Karpas-422 (cell line): Measurements from ENCODE around the gene ABL2. TPM values are rescaled to one million over a fixed set of nuclear protein-coding genes. Genes with fewer than 3 reads are reported as not detected.

Experiments used
- DNase-seq: peaks from one replicate; pipeline ENCODE4 v3.0.0-alpha.2; 2015
- H2AFZ ChIP-seq: fragments of 200-600 bp; sonication (generic); 2 replicates; pipeline ENCODE4 v1.6.1; 2014; ENCODE audit warnings: antibody characterized with exemption, low read length, mixed read lengths
- H3K27ac ChIP-seq: fragments of 200-600 bp; sonication (generic); 2 replicates; pipeline ENCODE4 v1.5.1; 2014; ENCODE audit warnings: mild to moderate bottlenecking, low read length, moderate library complexity
- H3K27me3 ChIP-seq: fragments of 200-600 bp; sonication (generic); 2 replicates; pipeline ENCODE4 v1.6.1; 2014; ENCODE audit warnings: low read length, mixed read lengths
- H3K36me3 ChIP-seq: fragments of 200-600 bp; sonication (generic); 2 replicates; pipeline ENCODE4 v1.6.1; 2014; ENCODE audit warnings: low read length, mixed read lengths; ENCODE audit not compliant: insufficient read depth
- H3K4me1 ChIP-seq: fragments of 200-600 bp; sonication (generic); 2 replicates; pipeline ENCODE4 v1.6.1; 2014; ENCODE audit warnings: mild to moderate bottlenecking, low read length, mixed read lengths
- H3K4me2 ChIP-seq: fragments of 200-600 bp; sonication (generic); 2 replicates; pipeline ENCODE4 v1.6.1; 2014; ENCODE audit warnings: low read length, low read depth, mild to moderate bottlenecking; ENCODE audit not compliant: poor library complexity, severe bottlenecking
- H3K4me3 ChIP-seq: fragments of 200-600 bp; sonication (generic); 2 replicates; pipeline ENCODE4 v1.5.1; 2014; ENCODE audit warnings: mild to moderate bottlenecking, antibody characterized with exemption, low read length, mixed read lengths
- H3K79me2 ChIP-seq: fragments of 200-600 bp; sonication (generic); 2 replicates; pipeline ENCODE4 v1.6.1; 2014; ENCODE audit warnings: mild to moderate bottlenecking, low read length, mixed read lengths
- H3K9ac ChIP-seq: fragments of 200-600 bp; sonication (generic); 2 replicates; pipeline ENCODE4 v1.6.0; 2014; ENCODE audit warnings: low read length
- H3K9me2 ChIP-seq: fragments of 200-600 bp; sonication (generic), shearing (Covaris generic); replicated peaks from 2 replicates; pipeline ENCODE4 v1.6.0; 2014; ENCODE audit warnings: mild to moderate bottlenecking, low read length, moderate library complexity; ENCODE audit not compliant: insufficient read depth
- H3K9me3 ChIP-seq: fragments of 300-700, 200-600 bp; sonication (generic); 2 replicates; pipeline ENCODE4 v1.6.1; 2014; ENCODE audit warnings: low read length, mixed read lengths
- H4K20me1 ChIP-seq: fragments of 200-600 bp; sonication (generic); 2 replicates; pipeline ENCODE4 v1.6.1; 2014; ENCODE audit warnings: mild to moderate bottlenecking, antibody characterized with exemption, low read length, low read depth; ENCODE audit not compliant: insufficient read depth
- total RNA-seq: library from RNA; depleted of rRNA; stranded (reverse); fragments of >200 nt; shearing (Covaris generic); gene quantifications from 2 replicates; pipeline ENCODE4 v1.2.3, GENCODE V29; 2014; ENCODE audit warnings: low replicate concordance

ABL2 gene
- total RNA-seq, 1 experiment from 2014 or later, result 14.3 TPM

DNA sequence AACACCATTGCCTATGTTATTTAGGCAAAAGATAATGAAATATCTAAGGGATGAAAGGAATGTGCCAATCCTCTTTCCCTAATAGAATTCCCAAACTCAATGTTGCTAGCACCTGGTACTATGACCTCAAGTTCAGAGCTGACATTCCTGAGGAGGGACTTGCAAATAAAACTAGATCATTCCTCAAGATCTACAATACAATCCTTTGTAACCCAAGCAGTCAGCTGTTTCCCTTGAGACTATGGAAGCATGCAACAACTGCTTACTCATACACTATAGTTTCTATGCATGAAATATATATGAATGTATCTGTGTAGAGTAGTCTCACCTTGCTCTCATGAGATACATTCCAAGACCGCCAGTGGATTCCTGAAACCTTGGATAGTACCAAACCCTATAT, 65.0 kb downstream of the ABL2 start:
- no peak overlapping the region for H3K27ac ChIP-seq
- peak; percentile 35 for DNase-seq
- no peak overlapping the region for H3K9ac ChIP-seq
- no peaks in the 10 kb centered on the region for H3K27me3 ChIP-seq
- no peaks in the 10 kb centered on the region for H3K9me2 ChIP-seq
- H3K4me2 ChIP-seq, result no peak overlapping the region
- no peak overlapping the region for H3K4me3 ChIP-seq
- H3K36me3 ChIP-seq, result no peaks in the 10 kb centered on the region
- H3K4me1 ChIP-seq, result peaks cover 53% of the 10 kb centered on the region
- H3K79me2 ChIP-seq, result peaks cover 83% of the 10 kb centered on the region
- H2AFZ ChIP-seq, result no peak overlapping the region
- no peaks in the 10 kb centered on the region for H3K9me3 ChIP-seq
- H4K20me1 ChIP-seq, result peaks cover 3% of the 10 kb centered on the region; the same call in 1 of the 2 replicates

DNA sequence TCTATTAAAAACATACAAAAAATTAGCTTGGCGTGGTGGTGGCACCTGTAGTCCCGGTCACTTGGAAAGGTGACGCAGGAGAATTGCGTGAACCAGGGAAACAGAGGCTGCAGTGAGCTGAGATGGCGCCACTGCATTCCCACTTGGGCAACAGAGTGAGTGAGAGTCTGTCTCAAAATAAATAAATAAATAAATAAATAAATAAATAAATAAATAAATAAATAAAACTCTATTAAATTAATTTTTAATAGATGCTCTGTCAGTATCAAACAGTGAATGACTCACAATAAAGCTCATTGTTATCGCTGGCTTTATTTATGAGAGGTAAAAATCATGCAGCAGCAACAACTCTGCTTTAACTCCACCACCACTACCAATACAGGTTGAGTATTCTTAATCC, 72.8 kb downstream of the ABL2 start:
- Histone ChIP-seq H3K27me3 (no peaks in the 10 kb centered on the region), H3K9ac (no peak overlapping the region), H3K36me3 (no peaks in the 10 kb centered on the region), H3K27ac (no peak overlapping the region), H3K9me3 (no peaks in the 10 kb centered on the region), H2AFZ (no peak overlapping the region), H3K4me2 (no peak overlapping the region), H4K20me1 (no peaks in the 10 kb centered on the region), H3K4me1 (peaks cover 30% of the 10 kb centered on the region), H3K4me3 (no peak overlapping the region), H3K9me2 (no peaks in the 10 kb centered on the region), H3K79me2 (peaks cover 86% of the 10 kb centered on the region)
- DNase-seq, result peak; percentile 34

DNA sequence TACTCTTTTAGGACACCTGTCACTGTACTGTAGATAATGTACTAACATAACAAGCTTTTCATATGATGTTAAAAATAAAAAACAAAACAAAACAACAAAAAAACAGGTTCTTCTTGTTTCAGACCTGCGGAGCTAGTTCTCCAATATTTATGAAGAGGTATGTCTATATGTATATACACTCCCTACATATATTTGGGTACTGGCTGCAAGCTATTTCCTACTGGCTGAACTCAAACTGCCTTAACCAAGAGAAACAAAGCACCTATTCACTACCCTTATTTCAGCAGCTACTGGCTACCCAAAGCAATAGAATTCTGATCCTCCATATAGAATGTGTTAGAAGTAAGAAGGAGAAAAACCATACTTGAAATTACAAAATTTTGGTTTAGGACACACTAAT, 73.5 kb downstream of the ABL2 start:
- Histone ChIP-seq H3K9me3 (no peaks in the 10 kb centered on the region), H3K36me3 (no peaks in the 10 kb centered on the region), H3K4me3 (no peak overlapping the region), H2AFZ (no peak overlapping the region), H3K79me2 (peaks cover 85% of the 10 kb centered on the region), H3K4me1 (peaks cover 35% of the 10 kb centered on the region), H3K27me3 (no peaks in the 10 kb centered on the region), H3K27ac (no peak overlapping the region), H3K9ac (no peak overlapping the region), H4K20me1 (no peaks in the 10 kb centered on the region), H3K4me2 (no peak overlapping the region), H3K9me2 (no peaks in the 10 kb centered on the region)
- DNase-seq, result peak; percentile 14

DNA sequence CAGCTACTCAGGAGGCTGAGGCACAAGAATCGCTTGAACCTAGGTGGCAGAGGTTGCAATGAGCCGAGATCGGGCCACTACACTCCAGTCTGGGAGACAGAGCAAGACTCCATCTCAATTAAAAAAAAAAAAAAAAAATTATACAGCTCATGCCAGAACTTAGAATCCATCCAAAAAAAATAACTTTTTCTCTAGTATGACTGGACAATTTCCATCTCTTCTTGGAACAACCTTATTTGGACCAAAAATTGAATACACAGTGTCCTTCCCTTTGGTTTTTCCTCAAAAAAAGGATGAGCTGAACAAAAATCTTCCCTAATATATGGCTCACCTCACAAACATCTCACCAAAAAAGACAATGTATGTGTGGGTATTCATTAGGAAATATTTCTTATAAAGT, 73.9 kb downstream of the ABL2 start:
- Histone ChIP-seq H3K9me2 (no peaks in the 10 kb centered on the region), H3K27me3 (no peaks in the 10 kb centered on the region), H3K36me3 (no peaks in the 10 kb centered on the region), H3K27ac (no peak overlapping the region), H4K20me1 (no peaks in the 10 kb centered on the region), H2AFZ (no peak overlapping the region), H3K9me3 (no peaks in the 10 kb centered on the region), H3K79me2 (peaks cover 85% of the 10 kb centered on the region), H3K4me1 (peaks cover 34% of the 10 kb centered on the region), H3K4me3 (no peak overlapping the region), H3K4me2 (no peak overlapping the region), H3K9ac (no peak overlapping the region)
- peak; percentile 11 for DNase-seq

DNA sequence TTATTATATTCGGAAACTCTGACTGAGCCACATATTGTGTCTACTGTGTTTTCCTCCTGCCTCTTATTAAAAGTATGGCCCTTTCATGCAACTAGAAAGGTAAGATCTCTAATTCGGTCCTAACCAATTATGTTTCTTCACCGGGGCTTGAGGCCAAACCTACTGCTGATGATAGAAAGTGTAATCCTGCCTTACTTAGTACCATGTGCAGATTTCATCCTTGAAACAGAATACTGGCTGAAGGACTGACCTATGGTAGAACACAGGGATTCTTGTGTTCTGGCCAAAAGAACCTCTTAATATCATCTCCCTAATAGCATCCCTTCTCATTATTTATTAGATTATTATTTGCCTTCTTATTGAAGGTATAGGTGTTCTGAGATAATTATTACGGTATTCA, 75.0 kb downstream of the ABL2 start:
- Histone ChIP-seq H4K20me1 (no peaks in the 10 kb centered on the region), H3K9ac (no peak overlapping the region), H3K79me2 (peaks cover 91% of the 10 kb centered on the region), H3K9me2 (no peaks in the 10 kb centered on the region), H3K27me3 (no peaks in the 10 kb centered on the region), H3K4me3 (no peak overlapping the region), H3K4me2 (no peak overlapping the region), H3K9me3 (no peaks in the 10 kb centered on the region), H3K27ac (no peak overlapping the region), H2AFZ (no peak overlapping the region), H3K4me1 (peaks cover 33% of the 10 kb centered on the region), H3K36me3 (no peaks in the 10 kb centered on the region)
- DNase-seq, result no peak

DNA sequence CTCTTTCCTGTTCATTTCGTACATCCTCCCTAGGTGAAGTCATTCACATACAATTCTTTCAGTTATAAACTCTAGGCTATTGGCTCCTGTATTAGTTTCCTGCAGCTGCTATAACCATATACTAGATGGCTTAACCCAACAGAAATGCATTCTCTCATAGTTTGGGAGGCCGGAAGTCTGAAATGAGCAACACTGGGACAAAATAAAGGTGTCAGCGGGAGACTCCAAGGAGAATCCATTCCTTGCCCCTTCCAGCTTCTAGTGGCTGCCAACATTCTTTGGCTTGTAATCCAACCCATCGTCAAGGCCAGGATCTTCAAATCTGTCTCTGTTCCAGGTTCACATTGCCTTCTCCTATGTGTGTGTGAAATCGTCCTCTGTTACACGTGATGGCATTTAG, 76.3 kb downstream of the ABL2 start:
- no peak for DNase-seq
- Histone ChIP-seq H3K9me3 (no peaks in the 10 kb centered on the region), H3K4me2 (peak overlapping the region; percentile 61), H3K9ac (no peak overlapping the region), H3K9me2 (no peaks in the 10 kb centered on the region), H3K27me3 (no peaks in the 10 kb centered on the region), H3K4me1 (peaks cover 33% of the 10 kb centered on the region), H3K4me3 (no peak overlapping the region), H3K36me3 (no peaks in the 10 kb centered on the region), H3K27ac (peak overlapping the region; percentile 78), H3K79me2 (peaks cover 87% of the 10 kb centered on the region), H2AFZ (no peak overlapping the region), H4K20me1 (no peaks in the 10 kb centered on the region)

DNA sequence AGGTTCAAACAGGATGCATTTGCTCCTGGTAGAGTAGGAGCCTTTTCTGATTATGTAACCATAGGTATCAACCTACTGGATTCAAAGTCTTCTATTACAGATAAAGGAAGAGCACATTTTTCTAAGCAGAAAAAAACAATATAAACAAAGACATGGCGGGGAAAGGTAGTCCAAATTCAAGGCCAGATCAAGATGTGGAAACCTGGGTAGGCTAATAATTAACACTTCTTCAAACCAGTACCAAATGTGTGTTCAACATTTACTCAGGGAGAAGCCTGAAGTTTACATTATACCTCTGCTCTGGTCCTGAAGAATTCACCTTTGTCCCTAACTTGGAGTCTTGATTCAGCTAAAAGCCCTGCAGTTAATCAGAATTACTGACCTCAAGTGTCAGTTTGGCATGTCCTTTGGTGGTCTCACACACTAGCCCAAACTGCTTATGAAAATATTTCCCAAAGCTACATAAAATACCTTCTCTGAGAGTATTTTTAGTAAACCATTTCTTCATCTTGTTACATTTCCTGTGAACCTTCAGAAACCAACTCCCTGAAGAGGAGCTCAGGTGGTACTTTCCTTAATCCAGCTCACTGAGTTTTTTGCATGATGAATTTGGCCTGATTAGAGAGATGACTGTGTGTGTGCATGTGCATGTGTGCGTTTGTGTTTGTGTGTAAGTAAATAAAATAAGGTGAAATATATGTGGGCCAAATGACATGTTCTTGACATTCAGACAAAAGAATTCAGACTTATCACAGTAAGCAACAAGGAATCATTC, 77.4 kb downstream of the ABL2 start:
- H3K4me1 ChIP-seq, result peaks cover 33% of the 10 kb centered on the region
- H2AFZ ChIP-seq, result no peak overlapping the region; the same call in 1 of the 2 replicates
- peak overlapping the region; percentile 18; the same call in 1 of the 2 replicates for H3K4me3 ChIP-seq
- no peaks in the 10 kb centered on the region for H3K9me2 ChIP-seq
- H3K4me2 ChIP-seq, result peak overlapping the region; percentile 61
- peak overlapping the region; percentile 22; the same call in 1 of the 2 replicates for H3K9ac ChIP-seq
- no peaks in the 10 kb centered on the region for H3K36me3 ChIP-seq
- peaks cover 84% of the 10 kb centered on the region for H3K79me2 ChIP-seq
- H4K20me1 ChIP-seq, result no peaks in the 10 kb centered on the region
- H3K27me3 ChIP-seq, result no peaks in the 10 kb centered on the region
- DNase-seq, result peak; percentile 63
- no peaks in the 10 kb centered on the region for H3K9me3 ChIP-seq
- peak overlapping the region; percentile 78 for H3K27ac ChIP-seq

DNA sequence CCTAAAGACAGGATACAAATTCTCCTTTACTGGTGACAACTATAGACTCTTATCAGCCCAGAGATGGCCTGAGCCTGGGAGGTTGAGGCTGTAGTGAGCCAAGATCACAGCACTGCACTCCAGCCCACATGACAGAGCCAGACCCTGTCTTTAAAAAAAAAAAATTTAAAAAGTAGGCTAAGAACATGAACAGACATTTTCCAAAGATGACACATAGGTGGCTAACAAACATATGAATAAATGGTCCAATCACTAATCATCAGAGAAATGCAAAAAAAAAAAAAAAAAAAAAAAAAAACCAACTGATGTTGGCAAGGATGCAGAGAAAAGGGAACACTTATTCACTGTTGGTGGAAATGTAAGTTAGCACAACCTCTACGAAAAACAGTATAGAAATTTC, 82.6 kb downstream of the ABL2 start:
- DNase-seq, result peak; percentile 25
- Histone ChIP-seq H3K4me3 (no peak overlapping the region), H3K9ac (no peak overlapping the region), H3K27ac (no peak overlapping the region), H3K4me1 (peaks cover 24% of the 10 kb centered on the region), H4K20me1 (no peaks in the 10 kb centered on the region), H3K9me3 (no peaks in the 10 kb centered on the region), H3K36me3 (no peaks in the 10 kb centered on the region), H3K79me2 (peaks cover 65% of the 10 kb centered on the region), H3K27me3 (no peaks in the 10 kb centered on the region), H3K4me2 (no peak overlapping the region), H3K9me2 (no peaks in the 10 kb centered on the region), H2AFZ (no peak overlapping the region)
